ENCODE results near the gene MTMR10.

Gene MTMR10

DNA sequence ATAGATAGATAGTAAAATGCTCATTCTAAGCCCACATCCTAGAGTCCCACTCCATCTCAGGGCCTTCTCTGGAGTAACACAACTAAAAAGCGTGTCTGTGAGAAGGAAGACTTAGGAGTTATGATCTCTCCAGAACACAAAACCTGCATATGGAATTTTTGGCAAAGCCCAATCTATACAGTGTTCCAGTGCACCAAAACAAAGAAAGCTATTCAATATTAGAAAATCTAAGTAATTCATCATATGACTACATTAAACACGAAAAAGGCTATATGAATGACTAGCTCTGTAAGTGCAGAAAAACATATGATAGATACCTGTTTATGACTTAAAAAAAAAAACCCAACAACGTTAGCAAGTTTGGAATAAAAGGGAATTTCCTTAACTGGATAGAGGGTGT lies 27.7 kb downstream of the MTMR10 start:
- in situ Hi-C loops (cut with HindIII; ENCODE audit: low sequenced_read_pairs) = no loop called here

DNA sequence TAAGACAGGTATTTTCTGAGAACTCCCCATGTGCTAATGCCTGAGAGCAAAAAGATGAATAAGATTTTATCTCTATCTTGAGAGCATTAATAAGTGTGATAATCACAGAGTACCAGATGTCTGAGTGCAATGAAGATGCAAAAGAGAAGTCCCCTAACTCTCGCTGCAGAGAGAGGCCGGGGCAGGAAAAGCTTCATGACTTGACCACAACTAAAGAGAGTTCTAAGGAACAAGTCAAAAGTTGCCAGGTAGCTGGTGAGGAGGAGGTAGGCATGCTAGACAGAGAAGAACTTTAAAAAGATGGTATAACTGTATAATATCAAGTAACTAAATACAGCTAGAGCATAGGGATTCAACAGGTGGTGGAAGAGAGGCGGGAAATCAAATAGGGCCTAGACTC lies 28.8 kb downstream of the MTMR10 start:
- in situ Hi-C loops (cut with HindIII; ENCODE audit: low sequenced_read_pairs) = no loop called here

DNA sequence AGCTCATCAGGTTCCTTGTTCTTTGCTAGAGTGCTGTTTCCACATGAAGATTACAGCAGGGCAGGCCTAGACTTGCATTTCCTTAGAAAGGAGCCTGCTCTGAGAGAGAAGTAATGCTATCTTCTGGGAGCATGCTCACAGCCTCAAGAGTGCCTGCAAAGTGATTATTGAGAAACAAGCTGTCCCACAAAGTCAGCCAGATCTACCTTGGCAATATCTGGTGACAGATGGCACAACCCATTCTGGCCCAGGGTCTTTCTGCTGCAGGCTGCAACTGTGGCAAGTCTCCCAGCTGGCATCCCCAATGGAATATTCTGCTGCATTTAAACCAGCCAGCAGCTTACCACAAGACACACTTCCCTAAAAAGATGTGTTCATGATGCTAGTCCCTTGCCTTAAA lies 29.3 kb downstream of the MTMR10 start:
- in situ Hi-C loops (cut with HindIII; ENCODE audit: low sequenced_read_pairs) = no loop called here

DNA sequence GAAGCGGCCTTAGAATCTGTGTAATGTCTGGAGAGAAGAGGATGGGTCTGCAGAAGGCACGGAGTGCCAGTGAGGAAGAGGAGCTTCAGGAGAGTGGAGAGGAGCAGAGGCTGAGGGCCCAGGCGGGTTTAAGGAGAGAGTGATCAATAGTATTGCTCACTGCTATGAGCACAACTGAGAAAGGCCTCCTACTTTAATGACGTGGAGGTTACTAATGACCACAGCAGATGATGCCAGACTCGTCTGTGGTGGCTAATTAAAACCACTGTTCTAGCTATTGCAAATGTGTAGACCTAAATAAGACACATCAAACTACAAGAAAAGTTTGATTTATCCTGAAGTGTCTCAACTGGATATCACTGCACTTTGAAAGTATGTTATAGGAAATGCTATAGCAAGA lies 33.2 kb downstream of the MTMR10 start:
- in situ Hi-C loops (cut with HindIII; ENCODE audit: low sequenced_read_pairs) = no loop called here

DNA sequence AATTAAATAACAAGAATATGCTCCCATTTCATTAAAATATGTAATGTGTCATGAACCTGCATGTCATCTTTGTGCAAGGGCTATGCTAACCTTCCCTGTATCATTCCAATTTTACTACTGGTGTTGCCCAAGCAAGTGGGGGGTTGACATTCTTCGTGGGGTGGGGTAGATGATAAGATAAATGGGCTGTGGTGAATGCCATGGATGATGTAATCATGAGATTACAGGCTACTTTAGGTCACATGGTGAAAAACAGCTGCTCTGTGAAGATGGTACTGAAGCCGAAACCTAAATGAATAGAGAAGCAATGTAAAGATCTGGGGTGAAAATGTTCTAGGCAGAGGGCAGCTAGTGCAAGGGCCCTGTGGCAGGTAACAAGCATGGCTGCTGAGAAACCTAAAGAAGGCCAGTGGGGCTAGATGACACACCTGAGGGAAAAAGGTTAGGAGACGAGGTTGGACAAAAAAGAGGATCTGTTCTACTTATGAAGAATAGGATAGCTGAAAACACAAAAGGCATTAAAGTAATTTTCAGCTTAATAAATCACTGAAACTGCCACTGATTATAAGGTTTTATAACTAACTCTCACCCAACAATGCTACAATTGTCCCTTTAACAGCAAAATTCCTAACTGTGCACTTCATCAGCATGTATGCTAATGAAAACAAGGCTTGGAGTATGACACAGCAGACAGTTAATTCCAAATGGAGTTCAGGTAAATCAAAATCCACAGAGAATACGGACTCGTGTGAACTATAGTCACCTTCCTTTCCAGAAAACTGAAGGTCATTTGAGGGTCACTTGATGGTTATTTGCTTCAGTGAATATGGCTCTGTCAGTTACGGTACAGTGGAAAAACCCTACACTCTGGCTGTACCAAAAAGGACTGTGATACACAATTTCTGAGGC lies 35.0 kb downstream of the MTMR10 start:
- in situ Hi-C loops (cut with HindIII; ENCODE audit: low sequenced_read_pairs) = no loop called here

DNA sequence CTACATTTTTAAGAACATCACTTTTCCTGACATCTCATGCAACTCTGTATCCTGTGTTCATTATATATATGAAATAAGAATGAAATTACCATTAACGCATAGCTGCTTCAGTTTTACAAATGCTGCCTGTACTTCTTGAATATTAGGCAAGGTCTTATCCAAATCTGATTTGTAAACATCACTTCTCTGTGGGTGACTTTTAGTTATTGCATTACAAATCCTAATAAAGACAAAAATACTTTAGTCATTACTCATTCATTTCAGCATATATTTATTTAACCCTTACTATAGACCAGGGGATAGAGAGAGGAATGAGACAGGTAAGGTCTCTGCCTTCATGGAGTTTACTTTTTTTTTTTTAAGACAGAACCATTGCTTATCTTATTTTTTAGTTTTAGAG lies 36.8 kb downstream of the MTMR10 start:
- in situ Hi-C loops (cut with HindIII; ENCODE audit: low sequenced_read_pairs) = no loop called here

DNA sequence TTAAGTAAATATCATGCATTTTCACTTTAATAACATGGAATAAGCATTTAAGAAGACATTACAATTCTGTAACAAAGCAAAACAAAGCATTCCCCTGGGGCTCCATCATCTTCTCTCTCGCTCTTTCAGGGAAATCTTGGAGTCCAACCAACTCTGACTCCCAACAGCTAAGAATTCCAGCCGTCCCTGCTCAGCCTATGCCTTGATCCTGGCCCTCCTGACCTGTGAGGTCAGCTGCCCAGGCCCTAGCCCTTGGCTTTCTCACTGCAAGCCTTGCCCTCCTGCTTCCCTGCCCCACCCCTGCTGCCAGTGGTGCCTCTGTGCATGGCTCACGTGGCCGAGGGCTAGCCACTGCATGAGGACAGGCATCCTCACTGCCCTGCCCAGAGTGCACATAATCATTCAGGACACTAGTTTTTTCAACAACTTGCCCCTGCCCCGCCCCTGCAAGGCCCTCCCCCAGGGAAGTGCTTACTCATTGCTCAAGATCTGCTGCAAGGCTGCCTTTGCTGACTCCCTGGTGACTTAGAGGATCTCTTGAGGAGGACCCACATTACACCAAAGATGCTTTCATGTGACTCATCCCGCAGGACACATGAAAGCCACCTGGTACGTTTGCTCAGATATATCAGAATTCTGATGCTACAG lies 37.6 kb downstream of the MTMR10 start:
- in situ Hi-C loops (cut with HindIII; ENCODE audit: low sequenced_read_pairs) = no loop called here

DNA sequence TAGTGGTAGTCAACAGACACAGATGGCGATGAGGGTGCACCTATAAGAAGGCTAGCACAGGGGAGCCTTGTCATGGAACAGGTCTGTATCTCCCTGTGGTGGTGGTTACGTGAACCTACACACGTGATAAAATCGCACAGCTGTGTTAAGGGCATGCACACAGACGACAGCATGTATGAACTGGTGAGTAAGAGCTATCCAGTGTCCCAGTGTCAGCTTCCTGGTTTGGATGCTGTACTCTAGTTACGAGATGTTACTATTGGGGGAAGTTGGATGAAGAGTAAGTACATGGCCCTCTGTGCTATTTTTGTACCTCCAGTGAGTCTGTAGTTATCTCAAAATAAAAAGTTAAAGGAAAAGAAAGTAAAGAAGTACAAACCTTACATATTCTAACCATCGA lies 38.2 kb downstream of the MTMR10 start:
- in situ Hi-C loops (cut with HindIII; ENCODE audit: low sequenced_read_pairs) = no loop called here

DNA sequence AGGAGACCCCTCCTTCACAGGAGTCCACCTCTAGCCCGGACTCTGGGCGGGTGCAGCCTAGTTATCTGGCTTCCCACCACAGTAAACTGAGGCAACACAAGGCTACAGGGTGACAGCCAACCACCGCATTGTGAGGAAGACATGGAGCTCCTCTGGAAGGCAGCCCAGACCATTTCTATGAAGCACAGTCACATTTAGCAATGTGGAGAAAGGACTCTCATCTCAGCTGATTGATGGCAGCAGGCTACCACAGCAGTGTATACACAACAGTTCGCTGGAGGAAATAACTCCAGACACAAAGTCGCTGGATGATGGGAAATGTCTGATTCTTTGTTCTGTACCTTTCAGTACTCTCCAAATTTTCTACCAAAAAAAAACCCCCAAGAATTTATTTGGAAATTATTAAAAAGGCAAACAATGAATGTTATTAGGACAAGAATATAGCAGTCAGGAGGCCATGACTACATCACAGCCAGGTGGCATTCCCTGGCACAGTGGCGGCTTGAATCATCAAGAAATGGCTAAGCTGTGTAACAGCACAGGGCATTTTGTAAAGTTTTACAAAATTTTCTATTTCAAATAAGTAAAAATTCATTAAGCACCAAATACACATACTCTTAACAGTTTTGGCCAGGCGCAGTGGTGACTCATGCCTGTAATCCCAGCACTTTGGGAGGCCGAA lies 47.6 kb downstream of the MTMR10 start:
- in situ Hi-C loops (cut with HindIII; ENCODE audit: low sequenced_read_pairs) = no loop called here

DNA sequence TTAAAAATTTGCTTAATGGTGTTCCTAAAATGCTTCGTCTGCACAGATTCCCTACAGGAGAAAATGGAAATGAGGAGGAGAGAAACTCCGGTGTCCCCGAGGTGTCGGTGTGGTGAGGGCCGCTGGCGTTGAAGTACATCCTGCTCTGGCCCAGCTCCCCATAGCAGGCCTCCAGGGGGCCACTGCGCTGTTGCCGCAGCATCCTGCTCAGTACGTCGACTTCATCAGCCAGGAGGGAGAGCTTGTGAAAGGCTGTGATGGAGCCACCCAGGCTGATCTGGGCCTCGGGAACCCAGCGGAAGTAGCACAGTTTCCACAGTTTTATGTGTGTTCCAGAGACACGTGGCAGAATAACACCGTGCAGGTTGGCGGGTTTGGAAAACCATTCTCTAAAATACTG lies 49.9 kb downstream of the MTMR10 start:
- in situ Hi-C loops (cut with HindIII; ENCODE audit: low sequenced_read_pairs) = no loop called here

DNA sequence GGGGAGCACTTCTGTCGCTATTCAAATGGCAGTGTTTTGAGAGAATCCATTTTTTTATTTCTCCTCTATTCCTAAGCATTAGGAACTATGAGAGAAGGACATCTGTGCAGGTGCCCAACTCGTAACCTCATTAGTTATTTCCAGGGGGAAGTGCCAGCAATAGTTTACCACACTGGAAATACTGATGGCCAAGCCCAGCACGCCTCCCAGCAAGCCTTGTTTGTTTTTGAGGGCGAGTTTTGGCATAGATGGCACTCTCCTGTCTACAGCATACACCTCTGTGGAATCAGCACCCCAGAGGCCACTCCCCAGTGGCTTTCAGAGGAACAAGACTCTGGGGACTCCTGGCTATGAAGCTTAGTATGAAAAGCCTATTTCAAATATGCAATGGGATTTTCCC lies 51.1 kb downstream of the MTMR10 start:
- in situ Hi-C loops (cut with HindIII; ENCODE audit: low sequenced_read_pairs) = no loop called here

DNA sequence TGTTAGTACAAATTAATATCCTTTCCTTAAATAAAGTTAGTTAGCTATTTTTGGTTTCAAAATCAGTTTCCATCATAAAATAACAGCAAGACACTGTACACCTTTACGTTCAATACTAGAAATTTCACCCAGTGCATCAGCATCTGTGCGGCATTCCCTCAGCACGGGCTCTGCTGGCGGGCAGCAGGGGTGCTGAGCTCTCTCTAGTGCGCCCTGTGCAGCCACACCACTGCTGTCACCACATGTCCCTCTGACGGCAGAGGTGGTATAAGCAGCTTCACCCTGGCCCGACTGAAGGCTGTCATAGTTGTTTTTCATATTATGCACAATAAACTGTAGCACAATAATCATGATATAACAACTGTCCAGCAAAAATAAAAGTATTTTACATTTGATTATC lies 52.3 kb downstream of the MTMR10 start:
- in situ Hi-C loops (cut with HindIII; ENCODE audit: low sequenced_read_pairs) = no loop called here

DNA sequence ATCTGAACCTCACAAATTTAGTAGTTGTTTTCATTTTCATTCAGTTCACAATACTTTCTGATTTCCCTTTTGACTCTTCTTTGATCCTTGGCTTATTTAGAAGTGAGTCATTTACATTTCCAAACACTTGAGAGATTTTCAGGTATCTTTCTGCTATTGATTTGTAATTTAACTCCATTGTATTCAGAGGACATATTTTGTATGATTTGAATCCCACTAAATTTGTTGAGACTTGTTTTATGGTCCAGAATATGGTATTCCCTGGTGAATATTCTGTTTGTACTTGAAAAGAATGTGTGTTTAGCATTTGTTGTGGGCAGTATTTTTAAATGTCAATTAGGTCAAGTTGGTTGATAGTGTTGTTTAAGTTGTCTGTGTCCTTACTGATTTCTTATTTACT lies 58.1 kb downstream of the MTMR10 start:
- in situ Hi-C loops (cut with HindIII; ENCODE audit: low sequenced_read_pairs) = no loop called here

DNA sequence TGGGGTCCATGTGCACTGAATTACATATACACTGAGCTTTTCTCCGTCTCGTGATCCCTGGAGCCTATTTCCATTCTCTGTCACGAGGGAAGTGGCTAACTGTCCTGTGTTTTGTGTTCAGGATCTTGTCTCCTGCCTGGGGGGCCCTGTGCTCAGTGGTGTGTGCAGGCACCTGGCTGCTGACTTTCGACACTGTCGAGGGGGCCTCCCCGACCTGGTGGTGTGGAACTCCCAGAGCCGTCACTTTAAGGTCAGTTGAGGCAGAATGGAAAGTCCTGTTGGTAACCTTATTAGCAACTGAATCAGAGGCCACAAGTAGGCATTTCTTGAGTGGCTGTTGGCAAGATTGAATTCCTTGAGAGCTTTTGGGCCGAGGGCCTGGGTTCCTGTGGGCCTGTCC lies 61.0 kb downstream of the MTMR10 start:
- in situ Hi-C loops (cut with HindIII; ENCODE audit: low sequenced_read_pairs) = no loop called here

DNA sequence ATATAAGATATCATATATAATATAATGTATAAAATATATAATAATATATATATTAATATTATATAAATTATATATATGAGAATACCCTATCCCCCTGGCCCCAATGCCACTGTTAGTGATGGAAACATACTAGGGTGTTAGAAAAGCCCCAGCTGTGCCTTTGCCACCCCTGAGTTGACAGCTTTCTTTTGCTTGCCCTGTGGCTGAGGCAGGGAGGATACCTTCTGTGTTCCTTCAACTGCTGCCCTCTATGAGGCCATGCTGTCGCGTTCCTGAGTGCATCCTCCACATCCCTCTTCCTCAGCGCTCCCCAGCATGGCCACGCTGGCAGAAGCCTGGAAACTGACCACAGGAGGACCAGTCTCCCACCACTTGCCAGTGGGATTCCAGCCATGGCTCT lies 61.4 kb downstream of the MTMR10 start:
- in situ Hi-C loops (cut with HindIII; ENCODE audit: low sequenced_read_pairs) = no loop called here

DNA sequence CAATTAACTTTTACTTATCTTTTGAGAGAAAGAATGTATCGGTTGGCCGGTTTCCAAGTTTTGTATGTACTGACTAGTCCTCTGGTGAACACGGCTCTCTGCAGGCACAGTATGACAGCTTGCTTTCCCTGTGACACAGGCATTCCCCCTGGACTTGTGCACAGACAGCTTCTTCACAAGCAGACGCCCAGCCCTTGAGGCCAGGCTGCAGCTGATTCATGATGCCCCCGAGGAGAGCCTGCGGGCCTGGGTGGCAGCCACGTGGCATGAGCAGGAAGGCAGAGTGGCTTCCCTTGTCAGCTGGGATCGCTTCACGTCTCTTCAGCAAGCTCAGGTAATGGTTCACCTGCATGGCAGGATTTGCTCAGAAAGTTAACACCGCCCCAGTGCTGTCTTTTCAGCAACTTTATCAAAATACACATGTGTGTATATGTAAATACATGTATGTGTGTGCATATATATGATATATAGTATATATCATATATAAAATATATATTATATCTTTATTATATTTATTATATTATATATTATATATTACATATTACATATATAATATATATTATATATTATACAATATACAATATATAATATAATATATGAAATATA lies 62.3 kb downstream of the MTMR10 start:
- in situ Hi-C loops (cut with HindIII; ENCODE audit: low sequenced_read_pairs) = no loop called here

DNA sequence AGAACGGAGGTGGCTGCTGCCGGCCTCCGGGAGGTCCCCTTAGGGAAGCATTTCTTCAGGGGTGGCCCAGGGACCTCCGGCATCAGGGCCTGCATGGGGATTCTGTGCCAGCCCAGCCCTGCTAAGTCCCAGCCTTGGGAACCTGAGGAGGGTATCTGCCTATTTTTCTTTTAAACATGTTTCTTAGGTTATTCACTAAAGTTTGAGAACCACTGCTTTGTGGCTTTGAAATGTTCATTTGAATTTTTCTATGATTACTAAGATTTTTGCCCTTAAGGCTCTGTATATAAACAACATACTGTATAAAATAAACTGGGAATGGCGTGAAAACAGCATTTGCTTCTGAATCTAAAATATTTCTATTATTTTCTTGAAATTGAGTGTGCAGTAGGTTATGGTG lies 63.4 kb downstream of the MTMR10 start:
- in situ Hi-C loops (cut with HindIII; ENCODE audit: low sequenced_read_pairs) = no loop called here

DNA sequence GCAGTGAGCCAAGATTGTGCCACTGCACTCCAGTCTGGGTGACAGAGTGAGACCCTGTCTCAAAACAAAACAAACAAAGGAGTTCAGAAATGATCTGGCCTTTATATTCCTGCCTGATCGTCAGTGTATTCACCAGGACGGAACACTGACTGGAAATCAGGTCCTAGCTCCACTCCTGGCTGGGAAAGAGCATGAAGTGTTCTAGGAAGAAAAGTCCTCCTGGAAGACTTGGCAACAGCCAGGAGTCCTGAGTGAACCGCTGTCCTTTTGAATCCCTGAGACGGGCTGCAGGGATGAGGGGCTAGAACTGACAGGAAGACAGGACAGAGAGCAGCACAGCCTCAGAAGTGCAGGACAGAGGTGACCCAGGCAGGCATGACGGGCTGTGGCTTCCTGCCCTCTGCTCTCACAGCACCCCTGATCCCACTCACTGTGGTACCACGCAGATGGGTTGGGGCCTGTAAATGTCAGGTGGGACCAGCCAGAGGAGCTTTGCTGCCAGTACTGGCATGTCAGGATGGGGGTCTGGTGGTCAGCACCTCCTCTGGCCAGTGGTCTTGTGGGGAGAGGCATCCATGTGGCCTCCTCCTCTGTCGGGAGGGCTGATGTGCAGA lies 64.2 kb downstream of the MTMR10 start:
- in situ Hi-C loops (cut with HindIII; ENCODE audit: low sequenced_read_pairs) = no loop called here

DNA sequence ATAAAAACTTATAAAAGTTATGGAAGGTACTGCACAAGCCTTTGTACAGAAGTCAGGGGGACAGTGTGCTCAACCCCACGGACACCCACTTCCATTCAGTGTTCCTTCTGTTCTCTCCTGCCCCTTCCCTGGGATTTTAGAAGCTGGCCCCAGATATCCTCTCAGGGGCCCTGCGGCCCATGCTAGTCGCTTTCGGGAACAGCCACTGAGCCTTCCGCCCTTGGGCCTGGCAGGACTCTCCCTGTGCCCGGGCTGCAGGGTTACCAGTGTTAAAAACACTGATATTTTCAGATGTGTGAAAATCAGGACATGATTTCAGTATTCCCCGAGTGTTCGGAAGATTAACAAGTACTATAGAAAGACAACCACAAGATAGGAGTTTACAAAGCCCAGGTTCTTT lies 65.3 kb downstream of the MTMR10 start:
- in situ Hi-C loops (cut with HindIII; ENCODE audit: low sequenced_read_pairs) = no loop called here

DNA sequence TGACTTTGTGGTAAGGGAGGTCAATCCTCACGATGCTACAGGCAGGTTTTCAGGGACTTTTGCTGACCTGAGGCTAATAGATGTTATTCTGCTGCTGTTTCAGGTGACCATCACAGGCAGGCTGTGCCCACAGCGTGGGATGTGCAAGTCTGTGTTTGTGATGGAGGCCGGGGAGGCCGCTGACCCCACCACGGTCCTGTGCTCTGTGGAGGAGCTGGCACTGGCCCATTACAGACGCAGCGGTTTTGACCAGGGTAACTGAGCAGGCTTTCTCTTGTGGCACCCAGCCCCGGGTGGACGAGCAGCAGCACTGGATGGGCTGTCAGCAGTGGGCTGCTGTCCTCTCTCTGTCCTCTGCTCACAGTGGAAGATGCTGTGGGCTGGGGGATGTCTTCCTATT lies 65.7 kb downstream of the MTMR10 start:
- in situ Hi-C loops (cut with HindIII; ENCODE audit: low sequenced_read_pairs) = no loop called here

DNA sequence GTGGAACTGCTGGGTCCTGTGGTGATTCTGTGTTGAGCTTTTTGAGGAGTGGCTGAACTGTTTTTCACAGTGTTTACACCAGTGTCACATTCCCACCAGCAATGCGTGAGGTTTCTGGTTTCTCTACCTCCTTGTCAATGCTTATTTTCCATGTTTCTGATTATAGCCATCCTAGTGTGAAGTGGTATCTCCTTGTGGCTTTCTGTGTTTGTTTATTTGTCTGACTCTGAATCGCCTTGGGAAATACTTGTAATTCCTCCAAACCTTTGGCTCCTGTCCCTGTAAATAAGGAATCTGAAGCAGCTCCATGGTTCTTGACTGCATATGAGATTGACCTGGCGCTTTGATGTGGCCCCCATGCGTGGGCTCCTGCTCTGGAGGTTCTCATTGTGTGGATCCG lies 67.1 kb downstream of the MTMR10 start:
- in situ Hi-C loops (cut with HindIII; ENCODE audit: low sequenced_read_pairs) = no loop called here
